Amygdala (tissue), 56 donors: ENCODE results near the gene MYEOV.

ENCODE experiments used
- DNase-seq, 56 donors: peaks; one replicate each; lab custom pipeline; 2025; lab: John Stamatoyannopoulos, UW

MYEOV gene

GRCh38 chr11:69312453-69313404 is 18.8 kb downstream of the MYEOV start:
- DNase-seq: peak in 7 of 56 donors; percentile 7 to 30 (median 12)

- no peak for DNase-seq
These were observed 20.0 kb downstream of the MYEOV start for GRCh38 chr11:69313992-69314391.

- DNase-seq: no peak
These were observed 20.6 kb downstream of the MYEOV start for GRCh38 chr11:69314555-69314954.

- no peak for DNase-seq
These were observed 23.0 kb downstream of the MYEOV start for GRCh38 chr11:69316956-69317355.

- DNase-seq: no peak
These were observed 23.6 kb downstream of the MYEOV start for GRCh38 chr11:69317401-69318092.

GRCh38 chr11:69318093-69318420 is 24.1 kb downstream of the MYEOV start:
- no peak for DNase-seq

- no peak for DNase-seq
These were observed 25.5 kb downstream of the MYEOV start for GRCh38 chr11:69319255-69320106.

GRCh38 chr11:69320326-69320725 is 26.4 kb downstream of the MYEOV start:
- no peak for DNase-seq

GRCh38 chr11:69320756-69321741 is 27.1 kb downstream of the MYEOV start:
- no peak for DNase-seq

- DNase-seq: no peak
These were observed 28.0 kb downstream of the MYEOV start for GRCh38 chr11:69321877-69322361.

- DNase-seq: no peak
These were observed 31.5 kb downstream of the MYEOV start for GRCh38 chr11:69325446-69325845.

GRCh38 chr11:69326622-69327219 is 32.8 kb downstream of the MYEOV start:
- DNase-seq: no peak

GRCh38 chr11:69327741-69328191 is 33.8 kb downstream of the MYEOV start:
- DNase-seq: peak in 1 of 56 donors; percentile 15

GRCh38 chr11:69328231-69328630 is 34.3 kb downstream of the MYEOV start:
- peak in 3 of 56 donors; percentile 10 to 30 (median 14) for DNase-seq

GRCh38 chr11:69329581-69329980 is 35.6 kb downstream of the MYEOV start:
- no peak for DNase-seq

- DNase-seq: no peak
These were observed 36.4 kb downstream of the MYEOV start for GRCh38 chr11:69330330-69330729.

GRCh38 chr11:69333149-69333710 is 39.3 kb downstream of the MYEOV start:
- DNase-seq: no peak

GRCh38 chr11:69333879-69334278 is 39.9 kb downstream of the MYEOV start:
- DNase-seq: no peak
